SW 1271 (cell line): ENCODE data around the gene SPON2.

Experiments
- DNase-seq, 2 experiments: peaks; one replicate each; lab custom pipeline; 2025; lab: John Stamatoyannopoulos, UW

Gene SPON2

DNA sequence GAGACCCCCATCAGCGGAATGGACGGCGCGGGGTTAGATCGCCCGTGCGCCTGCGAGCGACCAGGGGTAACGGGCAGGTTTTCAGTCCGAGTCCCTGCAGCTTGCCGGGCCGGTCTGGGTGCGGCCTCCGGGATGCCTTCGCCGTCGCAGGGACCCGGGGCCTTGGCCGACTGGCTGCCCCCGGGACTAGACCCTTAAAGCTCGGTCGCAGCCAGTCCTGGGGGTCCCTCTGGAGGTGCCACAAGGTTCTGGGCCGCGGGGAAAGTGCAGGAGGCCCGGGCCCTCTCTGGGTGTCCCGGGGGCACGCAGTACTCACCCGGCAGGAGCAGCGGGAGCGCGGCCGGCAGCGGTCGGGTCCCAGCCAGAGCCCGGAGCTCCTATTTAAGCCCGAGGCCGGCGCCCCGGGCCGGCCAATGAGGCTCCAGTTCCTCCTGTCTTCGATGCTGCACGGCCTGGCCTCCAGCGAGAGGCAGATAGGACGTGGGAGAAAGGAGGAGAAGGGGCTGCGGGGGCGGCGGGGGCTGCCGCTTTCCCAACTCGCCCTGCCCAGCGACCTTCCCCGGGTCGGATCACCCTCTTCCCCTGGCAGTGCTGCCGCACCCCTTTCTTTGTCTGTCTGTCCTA is at the start of gene SPON2:
Gene SPON2 (minus strand): TSS at position 356 of the 624 bp plus-strand sequence.
- no peak for DNase-seq

GRCh38 chr4:1221155-1221870 is 48.9 kb upstream of the SPON2 start:
- DNase-seq: no peak

DNA sequence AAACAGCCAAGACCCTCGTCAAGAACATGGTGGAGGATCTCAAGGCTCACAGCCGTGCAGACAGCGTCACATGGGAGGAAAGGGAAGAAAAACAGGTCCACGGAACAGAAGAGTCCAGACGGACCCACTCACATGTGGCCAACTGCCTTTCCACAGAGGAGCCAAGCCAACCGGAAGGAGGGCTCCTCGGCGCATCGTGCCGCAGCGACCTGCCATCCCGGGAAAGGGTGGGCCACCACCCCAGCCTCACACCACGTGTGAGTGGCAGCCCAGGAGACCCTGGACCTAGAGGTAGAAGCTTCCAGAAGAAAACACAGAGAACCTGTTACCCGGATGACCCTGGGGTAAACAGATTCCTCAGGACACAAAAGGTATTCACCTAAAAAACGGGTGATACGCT is 48.2 kb upstream of the SPON2 start:
- DNase-seq: no peak

GRCh38 chr4:1219566-1219950 is 47.2 kb upstream of the SPON2 start:
- DNase-seq: no peak

GRCh38 chr4:1218634-1219565 is 46.5 kb upstream of the SPON2 start:
- DNase-seq: no peak

GRCh38 chr4:1217366-1217765 is 45.0 kb upstream of the SPON2 start:
- DNase-seq: no peak

GRCh38 chr4:1216869-1217294 is 44.5 kb upstream of the SPON2 start:
- no peak for DNase-seq

GRCh38 chr4:1216076-1216614 is 43.8 kb upstream of the SPON2 start:
- DNase-seq: no peak

GRCh38 chr4:1215141-1216075 is 43.0 kb upstream of the SPON2 start:
- DNase-seq: no peak

DNA sequence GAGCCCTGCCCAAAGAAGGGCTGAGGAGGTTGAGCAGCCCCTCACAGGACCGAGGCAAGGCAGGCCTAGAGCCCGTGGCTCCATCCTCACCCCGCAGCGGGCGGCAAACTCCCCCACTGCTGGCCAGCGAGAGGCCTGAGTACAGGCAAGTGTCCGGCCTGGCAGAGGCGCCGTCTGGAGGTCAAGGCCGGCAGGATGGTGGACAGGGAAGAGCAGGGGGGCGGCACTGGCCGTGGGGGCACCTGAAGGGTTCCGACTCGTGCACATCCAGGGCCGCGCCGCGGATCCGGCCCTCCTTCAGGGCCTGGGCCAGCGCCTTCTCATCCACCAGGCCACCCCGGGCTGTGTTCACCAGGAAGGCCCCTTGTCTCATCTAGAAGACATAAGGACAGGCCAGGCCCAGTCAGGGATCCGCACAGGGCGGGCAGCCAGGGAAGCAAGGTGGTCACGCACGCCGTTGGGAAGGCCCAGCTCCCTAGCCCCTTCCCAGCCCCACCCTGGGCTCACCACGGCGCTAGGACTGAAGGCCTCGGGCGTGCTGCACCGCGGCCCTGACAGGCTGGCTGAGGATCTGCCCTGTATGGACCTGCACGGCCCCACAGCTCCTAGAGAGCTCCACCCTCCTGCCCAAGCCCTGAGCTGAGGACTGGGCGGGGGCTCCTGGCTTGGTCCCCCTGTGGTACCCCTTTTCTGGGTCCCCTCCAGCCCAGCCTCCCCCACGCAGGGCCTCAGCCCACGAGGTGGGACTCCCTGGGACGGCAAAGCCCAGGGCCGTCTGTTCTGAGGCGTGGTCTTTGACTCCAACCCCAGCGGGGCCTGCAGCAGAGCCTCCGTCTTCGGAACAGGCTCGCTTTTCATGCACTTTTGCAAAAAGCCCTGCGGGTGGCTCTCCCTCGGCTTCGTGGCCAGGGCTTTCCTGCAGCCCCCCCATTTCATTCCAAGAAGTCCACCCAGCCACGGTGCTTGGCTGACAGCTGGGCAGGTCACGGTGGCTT is 42.0 kb upstream of the SPON2 start:
- DNase-seq: no peak

- no peak for DNase-seq
Observed at GRCh38 chr4:1213336-1213995, 41.1 kb upstream of the SPON2 start.

- DNase-seq: no peak
Observed at GRCh38 chr4:1212546-1213335, 40.4 kb upstream of the SPON2 start.

DNA sequence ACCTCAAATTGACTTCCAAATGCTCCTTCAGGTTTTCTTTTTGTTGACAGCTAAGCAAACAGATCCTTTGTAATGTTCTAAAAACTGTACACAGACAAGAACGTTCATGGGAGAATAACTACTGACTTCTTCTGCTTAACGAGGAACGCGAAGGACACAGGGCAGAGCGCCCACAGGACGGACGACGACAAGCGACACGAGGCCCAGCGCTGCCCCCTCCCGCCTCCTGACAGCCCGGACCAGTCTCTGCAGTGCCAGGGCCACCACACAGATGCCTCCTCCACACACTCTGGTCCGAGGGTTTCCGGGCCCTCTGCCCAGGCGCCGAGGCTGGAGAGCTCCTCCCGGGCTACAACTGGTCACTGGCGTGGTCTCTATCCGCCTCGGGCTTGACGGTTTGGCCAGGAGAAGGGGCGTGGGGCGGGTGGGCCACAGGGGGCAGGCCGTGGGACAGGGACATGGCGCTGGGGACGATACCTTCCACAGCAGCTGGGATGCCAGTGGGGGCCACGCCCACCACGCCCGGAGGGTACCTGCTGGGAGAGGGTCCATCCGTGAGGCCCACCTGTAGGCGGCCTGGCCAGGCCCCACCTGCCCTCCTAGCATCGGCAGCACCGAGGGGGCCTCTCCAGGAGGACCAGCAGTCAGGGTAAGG is 39.6 kb upstream of the SPON2 start:
- DNase-seq: no peak

DNA sequence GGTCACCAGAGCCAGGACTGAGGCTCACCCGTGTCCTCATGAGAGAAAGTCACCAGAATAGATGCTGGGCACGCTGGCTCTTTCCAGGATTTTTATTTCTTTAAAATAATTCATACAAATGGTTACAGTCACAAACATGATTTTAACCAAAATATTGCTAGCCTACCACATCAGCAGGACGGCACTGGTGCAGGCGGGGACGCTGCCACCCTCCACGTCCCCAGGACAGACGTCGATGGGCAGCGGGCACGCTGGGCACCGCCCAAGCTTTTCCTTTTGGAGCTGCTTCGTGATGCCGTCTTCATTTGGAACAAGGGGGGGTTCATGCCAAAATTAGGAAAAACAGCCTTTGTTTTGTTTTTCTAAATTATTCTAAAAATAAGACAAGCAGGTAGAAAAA is 39.0 kb upstream of the SPON2 start:
- DNase-seq: no peak

- no peak for DNase-seq
Observed at GRCh38 chr4:1210971-1211370, 38.6 kb upstream of the SPON2 start.

DNA sequence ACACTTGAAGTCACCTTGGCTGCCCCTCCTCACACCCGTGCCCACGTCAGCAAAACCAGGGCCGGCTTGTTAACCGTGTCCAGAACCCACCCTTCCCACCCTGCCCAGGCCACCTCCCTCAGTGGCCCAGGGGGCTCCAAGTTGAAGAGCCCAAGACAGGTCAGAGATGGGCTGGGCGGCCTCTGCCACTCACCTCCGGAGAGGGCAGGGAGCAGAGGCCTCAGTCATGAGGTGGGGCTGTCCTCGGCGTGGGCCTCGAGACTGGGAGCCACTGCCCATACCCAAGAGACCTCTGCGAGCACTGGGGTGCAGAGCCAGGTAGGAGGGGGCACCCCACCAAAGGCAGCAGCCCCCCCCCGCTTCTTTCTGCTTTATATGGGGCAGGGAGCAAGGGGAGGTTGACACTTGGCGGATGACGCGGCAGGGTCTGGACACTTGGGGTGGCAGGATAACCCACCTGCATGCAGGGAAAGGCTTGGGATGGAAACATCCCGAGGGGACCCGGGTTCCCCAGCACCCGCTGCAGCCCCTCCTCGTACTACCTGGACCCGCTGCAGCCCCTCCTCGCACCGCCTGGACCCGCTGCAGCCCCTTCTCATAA is 38.0 kb upstream of the SPON2 start:
- DNase-seq: no peak

GRCh38 chr4:1209821-1210220 is 37.4 kb upstream of the SPON2 start:
- no peak for DNase-seq
